Ascending aorta (tissue), 2 donors: ENCODE data around the gene ARID5B. TPM values are rescaled to one million over a fixed set of nuclear protein-coding genes. Genes with fewer than 3 reads are reported as not detected.
A peak's percentile ranks its signal among the peaks of the same experiment; 100 is the strongest.

ENCODE experiments used
- DNase-seq, 2 donors: peaks; one replicate each; pipeline ENCODE4 v3.0.0-alpha.2; 2019; ENCODE audit warnings: low spot score in 2 of 2
- H3K27ac ChIP-seq, 2 donors: fragments of 200-600 bp; sonication (generic); one replicate each; pipeline ENCODE4 v1.5.1; 2016 to 2017; ENCODE audit warnings: mild to moderate bottlenecking in 1 of 2
- H3K27me3 ChIP-seq: fragments of 200-600 bp; sonication (generic); one replicate; pipeline ENCODE4 v1.5.1; 2017
- H3K36me3 ChIP-seq, 2 donors: fragments of 200-600 bp; sonication (generic); one replicate each; pipeline ENCODE4 v1.5.1; 2016
- H3K4me1 ChIP-seq, 2 donors: fragments of 200-600 bp; sonication (generic); one replicate each; pipeline ENCODE4 v1.5.1; 2016 to 2017; ENCODE audit warnings: mild to moderate bottlenecking in 1 of 2
- H3K4me3 ChIP-seq, 2 donors: fragments of 200-600 bp; sonication (generic); one replicate each; pipeline ENCODE4 v1.5.1; 2016 to 2017; ENCODE audit warnings: mild to moderate bottlenecking in 1 of 2
- H3K9me3 ChIP-seq, 2 donors: fragments of 200-600 bp; sonication (generic); one replicate each; pipeline ENCODE4 v1.5.1; 2016
- CTCF ChIP-seq, 3 experiments: fragments of 200-600 bp in 2 of 3; fragments of 450-650 bp in 1 of 3; sonication (generic) in 2 of 3; IDR thresholded peaks; one replicate each; pipeline ENCODE4 v1.5.1; 2016 to 2019; ENCODE audit warnings: antibody characterized with exemption in 3 of 3, mild to moderate bottlenecking in 1 of 3, moderate library complexity in 1 of 3
- intact Hi-C: fragments of 100-400 bp; cut with DNase I; formaldehyde crosslinking; loops from one replicate; pipeline ENCODE4 v1.15.1; 2023
- total RNA-seq: library from RNA; depleted of rRNA; stranded (reverse); fragments of >200 nt; gene quantifications from one replicate; pipeline ENCODE4 v1.1.0, GENCODE V29; 2016

ARID5B gene
- total RNA-seq, 1 donor from 2014 or later, result 92.5 TPM

GRCh38 chr10:62007145-62007544, 105.6 kb downstream of the ARID5B start:
- no peak overlapping the region for H3K27ac ChIP-seq
- H3K36me3 ChIP-seq, result no peaks in the 10 kb centered on the region
- peaks cover 7 to 57% of the 10 kb centered on the region in 2 donors for H3K4me1 ChIP-seq
- H3K27me3 ChIP-seq, result no peaks in the 10 kb centered on the region
- TF ChIP-seq CTCF (IDR thresholded peaks at IDR 0.05), result no peak
- H3K4me3 ChIP-seq, result no peak overlapping the region
- no peaks in the 10 kb centered on the region for H3K9me3 ChIP-seq
- DNase-seq, result no peak
- intact Hi-C loops, result no loop called here

- intact Hi-C loops, result no loop called here
Measured at GRCh38 chr10:62008196-62008595, 106.7 kb downstream of the ARID5B start.

GRCh38 chr10:62008946-62009345, 107.4 kb downstream of the ARID5B start:
- H3K4me1 ChIP-seq, result peaks cover 7 to 45% of the 10 kb centered on the region in 2 donors
- no peaks in the 10 kb centered on the region for H3K27me3 ChIP-seq
- DNase-seq, result peak in 1 of 2 donors; percentile 73
- peak overlapping the region; percentile 54 to 58 for H3K27ac ChIP-seq
- TF ChIP-seq CTCF (IDR thresholded peaks at IDR 0.05), result no peak
- peak overlapping the region in 1 of 2 donors; percentile 34 for H3K4me3 ChIP-seq
- no peaks in the 10 kb centered on the region for H3K9me3 ChIP-seq
- intact Hi-C loops, result no loop called here
- H3K36me3 ChIP-seq, result no peaks in the 10 kb centered on the region

More at GRCh38 chr10:62008196-62008595, 106.7 kb downstream of the ARID5B start:
- peak overlapping the region; percentile 54 to 58 for H3K27ac ChIP-seq
- H3K4me3 ChIP-seq, result peak overlapping the region in 1 of 2 donors; percentile 34
- TF ChIP-seq CTCF (IDR thresholded peaks at IDR 0.05), result no peak
- no peak for DNase-seq
- H3K9me3 ChIP-seq, result no peaks in the 10 kb centered on the region
- no peaks in the 10 kb centered on the region for H3K27me3 ChIP-seq
- peaks cover 7 to 50% of the 10 kb centered on the region in 2 donors for H3K4me1 ChIP-seq
- no peaks in the 10 kb centered on the region for H3K36me3 ChIP-seq

- Histone ChIP-seq H3K27ac (peak overlapping the region; percentile 54 to 58), H3K4me3 (no peak overlapping the region), H3K27me3 (no peaks in the 10 kb centered on the region), H3K4me1 (peaks cover 7 to 33% of the 10 kb centered on the region in 2 donors), H3K9me3 (no peaks in the 10 kb centered on the region), H3K36me3 (no peaks in the 10 kb centered on the region)
- intact Hi-C loops, result no loop called here
- no peak for DNase-seq
- no peak for TF ChIP-seq CTCF (IDR thresholded peaks at IDR 0.05)
Measured at GRCh38 chr10:62010366-62010765, 108.9 kb downstream of the ARID5B start.

- Histone ChIP-seq H3K4me3 (no peak overlapping the region), H3K27ac (no peak overlapping the region), H3K36me3 (no peaks in the 10 kb centered on the region), H3K27me3 (no peaks in the 10 kb centered on the region), H3K9me3 (no peaks in the 10 kb centered on the region), H3K4me1 (peaks cover 4 to 26% of the 10 kb centered on the region in 2 donors)
- DNase-seq, result no peak
- TF ChIP-seq CTCF (IDR thresholded peaks at IDR 0.05), result no peak
- intact Hi-C loops, result no loop called here
Measured at GRCh38 chr10:62011558-62011957, 110.1 kb downstream of the ARID5B start.

GRCh38 chr10:62012318-62012717, 110.8 kb downstream of the ARID5B start:
- Histone ChIP-seq H3K9me3 (no peaks in the 10 kb centered on the region), H3K36me3 (no peaks in the 10 kb centered on the region), H3K27ac (no peak overlapping the region), H3K27me3 (no peaks in the 10 kb centered on the region), H3K4me1 (peaks cover 8 to 31% of the 10 kb centered on the region in 2 donors), H3K4me3 (no peak overlapping the region)
- intact Hi-C loops, result no loop called here
- no peak for TF ChIP-seq CTCF (IDR thresholded peaks at IDR 0.05)
- no peak for DNase-seq
